Osteoblast (primary cell): ENCODE results near the gene KRTAP12-3. TPM values are rescaled to one million over a fixed set of nuclear protein-coding genes. Genes with fewer than 3 reads are reported as not detected.
"Not testable (repeated sequence)": the region's sequence is repeated elsewhere in the genome, so short reads cannot be mapped to it uniquely, and the experiment has no call there.

Experiments
- DNase-seq: peaks from one replicate; pipeline ENCODE4 v3.0.0; 2011; ENCODE audit warnings: low spot score, mixed read lengths; ENCODE audit not compliant: insufficient read length; ENCODE audit errors: missing footprints
- H2AFZ ChIP-seq: 2 replicates; pipeline ENCODE4 v1.6.0; 2011; ENCODE audit warnings: mild to moderate bottlenecking, low read length
- H3K27ac ChIP-seq: 2 replicates; pipeline ENCODE4 v1.5.1; 2011; ENCODE audit warnings: mild to moderate bottlenecking, low read depth, low read length, moderate library complexity
- H3K27me3 ChIP-seq: 2 replicates; pipeline ENCODE4 v1.6.0; 2012; ENCODE audit warnings: mild to moderate bottlenecking, control low read depth, inconsistent platforms, low read length, moderate library complexity; ENCODE audit not compliant: insufficient read depth
- H3K36me3 ChIP-seq: 2 replicates; pipeline ENCODE4 v1.5.1; 2011; ENCODE audit warnings: mild to moderate bottlenecking, low read length, control low read depth, moderate library complexity; ENCODE audit not compliant: insufficient read depth
- H3K4me1 ChIP-seq: 2 replicates; pipeline ENCODE4 v1.5.1; 2011; ENCODE audit warnings: mild to moderate bottlenecking, low read length, control low read depth, moderate library complexity; ENCODE audit not compliant: insufficient read depth
- H3K4me2 ChIP-seq: 2 replicates; pipeline ENCODE4 v1.6.0; 2011; ENCODE audit warnings: mild to moderate bottlenecking, low read length; ENCODE audit not compliant: insufficient read depth
- H3K4me3 ChIP-seq: fragments of 200-600 bp; sonication (generic); 3 replicates; pipeline ENCODE4 v1.5.1; 2012; ENCODE audit warnings: mild to moderate bottlenecking, low read length, inconsistent platforms; ENCODE audit not compliant: insufficient read depth
- H3K79me2 ChIP-seq: 2 replicates; pipeline ENCODE4 v1.6.0; 2012; ENCODE audit warnings: mild to moderate bottlenecking, low read length, control low read depth, inconsistent platforms; ENCODE audit not compliant: insufficient read depth
- H3K9me3 ChIP-seq: 2 replicates; pipeline ENCODE4 v1.5.1; 2011; ENCODE audit warnings: low read depth, low read length, control low read depth
- H4K20me1 ChIP-seq: 2 replicates; pipeline ENCODE4 v1.6.0; 2012; ENCODE audit warnings: mild to moderate bottlenecking, low read length, control low read depth; ENCODE audit not compliant: insufficient read depth
- total RNA-seq: library from RNA; depleted of rRNA; stranded (reverse); fragments of >200 nt; gene quantifications from 2 replicates; pipeline ENCODE4 v1.2.3, GENCODE V29; 2012
- TF ChIP-seq, protein P1 (sequence below): IDR thresholded peaks from 2 replicates; pipeline ENCODE4 v1.5.1; 2011; ENCODE audit warnings: mild to moderate bottlenecking, low read depth, low read length, moderate library complexity; ENCODE audit errors: extremely low read depth

Gene KRTAP12-3
- total RNA-seq, 1 donor, result not detected

DNA sequence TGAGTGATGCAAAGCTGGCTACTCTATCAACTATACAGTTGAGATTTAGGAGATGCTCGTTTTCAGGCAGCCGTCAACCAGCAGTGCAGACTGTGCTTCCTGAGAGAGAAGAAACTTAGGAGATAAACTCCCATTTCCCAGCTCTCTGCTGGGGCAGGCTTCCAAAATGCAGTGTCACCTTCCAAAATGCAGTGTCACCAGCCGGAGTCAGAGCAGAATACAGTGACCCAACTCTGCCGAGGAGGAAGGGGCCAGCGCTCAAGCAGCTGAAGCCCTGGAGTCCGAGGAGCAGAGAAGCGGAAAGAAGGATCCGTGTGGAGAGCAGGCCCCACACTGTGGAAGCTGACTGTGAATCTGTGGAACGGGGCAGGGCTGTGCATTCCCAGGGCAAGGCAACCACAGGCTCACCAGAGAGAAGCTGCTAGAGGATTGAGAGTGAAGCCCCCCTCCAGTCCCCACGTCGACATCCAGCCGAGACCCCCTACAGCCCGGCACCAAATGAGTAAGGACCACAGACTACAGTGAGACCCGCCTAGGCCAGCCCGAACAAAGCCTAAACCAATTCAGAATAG, 24.9 kb downstream of the KRTAP12-3 start:
- Histone ChIP-seq H3K27me3 (peaks cover 5% of the 10 kb centered on the region), H3K9me3 (no peaks in the 10 kb centered on the region), H4K20me1 (no peaks in the 10 kb centered on the region), H3K4me2 (no peak overlapping the region), H3K4me1 (no peaks in the 10 kb centered on the region), H3K27ac (no peak overlapping the region), H3K4me3 (no peak overlapping the region), H3K36me3 (no peaks in the 10 kb centered on the region), H3K79me2 (no peaks in the 10 kb centered on the region), H2AFZ (no peak overlapping the region)
- DNase-seq, result no peak
- TF ChIP-seq, protein P1, sequence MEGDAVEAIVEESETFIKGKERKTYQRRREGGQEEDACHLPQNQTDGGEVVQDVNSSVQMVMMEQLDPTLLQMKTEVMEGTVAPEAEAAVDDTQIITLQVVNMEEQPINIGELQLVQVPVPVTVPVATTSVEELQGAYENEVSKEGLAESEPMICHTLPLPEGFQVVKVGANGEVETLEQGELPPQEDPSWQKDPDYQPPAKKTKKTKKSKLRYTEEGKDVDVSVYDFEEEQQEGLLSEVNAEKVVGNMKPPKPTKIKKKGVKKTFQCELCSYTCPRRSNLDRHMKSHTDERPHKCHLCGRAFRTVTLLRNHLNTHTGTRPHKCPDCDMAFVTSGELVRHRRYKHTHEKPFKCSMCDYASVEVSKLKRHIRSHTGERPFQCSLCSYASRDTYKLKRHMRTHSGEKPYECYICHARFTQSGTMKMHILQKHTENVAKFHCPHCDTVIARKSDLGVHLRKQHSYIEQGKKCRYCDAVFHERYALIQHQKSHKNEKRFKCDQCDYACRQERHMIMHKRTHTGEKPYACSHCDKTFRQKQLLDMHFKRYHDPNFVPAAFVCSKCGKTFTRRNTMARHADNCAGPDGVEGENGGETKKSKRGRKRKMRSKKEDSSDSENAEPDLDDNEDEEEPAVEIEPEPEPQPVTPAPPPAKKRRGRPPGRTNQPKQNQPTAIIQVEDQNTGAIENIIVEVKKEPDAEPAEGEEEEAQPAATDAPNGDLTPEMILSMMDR, result no peak

DNA sequence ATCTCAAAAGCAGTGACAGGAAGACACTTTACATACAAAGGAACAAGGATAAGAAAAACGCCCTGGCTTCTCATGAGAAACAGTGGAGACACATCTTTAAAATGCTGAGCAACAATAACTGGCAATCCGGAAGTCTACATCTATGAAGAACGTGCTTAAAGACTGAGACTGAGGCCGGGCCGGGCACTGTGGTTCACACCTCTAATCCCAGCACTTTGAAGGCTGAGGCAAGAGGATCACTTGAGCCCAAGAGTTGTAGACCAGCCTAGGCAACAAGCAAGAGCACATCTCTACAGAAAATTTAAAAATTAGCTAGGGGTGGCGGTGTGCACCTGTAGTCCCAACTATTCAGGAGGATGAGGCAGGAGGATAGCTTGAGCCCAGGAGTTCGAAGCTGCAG, 26.3 kb downstream of the KRTAP12-3 start:
- no peak for DNase-seq
- Histone ChIP-seq H4K20me1 (no peaks in the 10 kb centered on the region), H2AFZ (no peak overlapping the region)

DNA sequence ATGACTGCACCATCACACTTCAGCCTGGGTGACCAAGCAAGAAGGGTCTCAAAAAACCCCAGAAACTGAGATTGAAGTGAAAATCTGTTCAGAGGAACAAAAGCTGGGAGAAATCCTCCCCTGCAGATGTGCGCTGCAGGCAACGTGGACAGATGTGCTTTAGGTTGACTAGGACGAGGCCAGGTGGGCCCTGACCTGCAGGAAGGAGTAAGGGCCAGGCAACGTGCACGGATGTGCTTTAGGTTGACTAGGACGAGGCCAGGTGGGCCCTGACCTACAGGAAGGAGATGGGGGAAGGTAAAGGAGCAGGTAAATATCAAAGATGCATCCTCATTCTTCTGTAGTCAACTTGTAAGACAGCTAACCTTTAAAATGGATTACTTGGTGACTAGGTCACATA, 26.8 kb downstream of the KRTAP12-3 start:
- Histone ChIP-seq H4K20me1 (no peaks in the 10 kb centered on the region), H3K4me1 (no peaks in the 10 kb centered on the region), H3K9me3 (no peaks in the 10 kb centered on the region), H3K4me3 (no peak overlapping the region), H3K79me2 (no peaks in the 10 kb centered on the region), H3K27me3 (peaks cover 10% of the 10 kb centered on the region), H2AFZ (no peak overlapping the region), H3K36me3 (no peaks in the 10 kb centered on the region), H3K4me2 (no peak overlapping the region), H3K27ac (no peak overlapping the region)
- TF ChIP-seq, protein P1, result no peak
- no peak for DNase-seq

More for the DNA sequence above, 26.3 kb downstream of the KRTAP12-3 start:
- TF ChIP-seq, protein P1, result no peak
- Histone ChIP-seq H3K79me2 (no peaks in the 10 kb centered on the region), H3K9me3 (no peaks in the 10 kb centered on the region), H3K4me1 (no peaks in the 10 kb centered on the region), H3K4me2 (no peak overlapping the region), H3K27me3 (peaks cover 10% of the 10 kb centered on the region), H3K4me3 (no peak overlapping the region), H3K27ac (no peak overlapping the region), H3K36me3 (no peaks in the 10 kb centered on the region)

DNA sequence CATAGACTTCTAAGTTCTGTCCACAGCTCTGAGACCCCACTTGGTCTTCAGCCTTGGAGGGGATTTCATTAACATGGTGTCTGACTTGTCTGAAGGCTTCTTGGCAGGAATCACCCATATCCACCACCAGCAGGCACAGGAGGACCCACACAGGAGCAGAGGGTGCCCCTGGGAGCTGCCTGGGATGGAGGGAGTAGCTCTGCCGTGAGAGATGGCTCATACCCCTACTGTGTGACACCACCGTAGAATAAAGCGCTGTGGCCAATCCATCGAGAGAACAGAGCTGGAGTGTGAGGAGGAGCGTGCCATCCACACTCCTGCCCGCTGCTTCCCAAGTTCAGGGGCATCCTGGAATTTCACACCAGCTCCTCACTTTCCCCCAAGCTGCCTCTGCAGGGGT, 27.3 kb downstream of the KRTAP12-3 start:
- H3K27ac ChIP-seq, DNase-seq, H3K4me2 ChIP-seq, H3K4me3 ChIP-seq, H3K4me1 ChIP-seq, H3K79me2 ChIP-seq, H3K9me3 ChIP-seq, H3K36me3 ChIP-seq, H2AFZ ChIP-seq, H4K20me1 ChIP-seq: not testable (repeated sequence)
- peaks cover 12% of the 10 kb centered on the region for H3K27me3 ChIP-seq
